Smooth muscle cell (in vitro differentiated cells): ENCODE measurements around the gene OSBPL2. TPM values are rescaled to one million over a fixed set of nuclear protein-coding genes. Genes with fewer than 3 reads are reported as not detected.
A peak's percentile ranks its signal among the peaks of the same experiment; 100 is the strongest.

Source experiments
- DNase-seq: peaks from one replicate; lab custom pipeline; 2025; ENCODE audit not compliant: unreplicated experiment; lab: John Stamatoyannopoulos, UW
- H2AFZ ChIP-seq: fragments of 200-600 bp; sonication (generic); 2 replicates; pipeline ENCODE4 v1.6.0; 2016; ENCODE audit warnings: antibody characterized with exemption, low read depth, mild to moderate bottlenecking
- H3F3A ChIP-seq: fragments of 200-600 bp; sonication (generic); 2 replicates; pipeline ENCODE4 v1.6.0; 2017; ENCODE audit warnings: antibody characterized with exemption, low read depth
- H3K27ac ChIP-seq: fragments of 200-600 bp; sonication (generic); 2 replicates; pipeline ENCODE4 v1.5.1; 2016; ENCODE audit warnings: low read depth, mild to moderate bottlenecking
- H3K27me3 ChIP-seq: fragments of 200-600 bp; sonication (generic); 2 replicates; pipeline ENCODE4 v1.6.1; 2016; ENCODE audit warnings: low read depth, mild to moderate bottlenecking
- H3K36me3 ChIP-seq: fragments of 200-600 bp; sonication (generic); 2 replicates; pipeline ENCODE4 v1.5.1; 2016; ENCODE audit warnings: low read depth
- H3K4me1 ChIP-seq: fragments of 200-600 bp; sonication (generic); 2 replicates; pipeline ENCODE4 v1.5.1; 2016; ENCODE audit warnings: low read depth
- H3K4me2 ChIP-seq: fragments of 200-600 bp; sonication (generic); 2 replicates; pipeline ENCODE4 v1.6.0; 2016; ENCODE audit warnings: mild to moderate bottlenecking
- H3K4me3 ChIP-seq: fragments of 200-600 bp; sonication (generic); 2 replicates; pipeline ENCODE4 v1.5.1; 2016; ENCODE audit warnings: mild to moderate bottlenecking
- H3K79me2 ChIP-seq: fragments of 200-600 bp; sonication (generic); 2 replicates; pipeline ENCODE4 v1.6.0; 2016; ENCODE audit warnings: low read depth, mild to moderate bottlenecking
- H3K9ac ChIP-seq: fragments of 200-600 bp; sonication (generic); 2 replicates; pipeline ENCODE4 v1.6.0; 2016; ENCODE audit warnings: low read depth
- H3K9me3 ChIP-seq: fragments of 200-600 bp; sonication (generic); replicated peaks from 2 replicates; pipeline ENCODE4 v1.5.1; 2016; ENCODE audit warnings: low read depth
- H4K20me1 ChIP-seq: fragments of 200-600 bp; sonication (generic); 2 replicates; pipeline ENCODE4 v1.6.0; 2016; ENCODE audit warnings: low read depth
- CTCF ChIP-seq: fragments of 200-600 bp; sonication (generic); IDR thresholded peaks from 2 replicates; pipeline ENCODE4 v1.5.1; 2017; ENCODE audit warnings: borderline replicate concordance, mild to moderate bottlenecking, antibody characterized with exemption; ENCODE audit not compliant: insufficient read depth, poor library complexity, severe bottlenecking
- WGBS: methylation state at CpG from one replicate; pipeline ENCODE4 v1.1.7; 2016; ENCODE audit warnings: low lambda C conversion rate; 5-methylcytosine and 5-hydroxymethylcytosine counted together
- polyA plus RNA-seq: library from polyadenylated mRNA; unstranded; fragments of >200 nt; fragmentation: Nextera tagmentation; extraction: Ambion mirVana; gene quantifications from 2 replicates; pipeline ENCODE4 v1.2.1, GENCODE V29; 2016
- total RNA-seq: library from RNA; depleted of rRNA; stranded (reverse); fragments of >200 nt; gene quantifications from 2 replicates; pipeline ENCODE4 v1.2.3, GENCODE V29; 2014

Gene OSBPL2
- total and polyA plus RNA-seq, 2 experiments from 2014 or later = 34.3 to 37.0 TPM

GRCh38 chr20:62300319-62300718 is 62.0 kb downstream of the OSBPL2 start:
- H3K4me2 ChIP-seq = no peak overlapping the region
- H4K20me1 ChIP-seq = peaks cover 21% of the 10 kb centered on the region
- DNase-seq = no peak
- H3K4me1 ChIP-seq = peaks cover 14% of the 10 kb centered on the region
- peaks cover 25% of the 10 kb centered on the region for H3K79me2 ChIP-seq
- H3K4me3 ChIP-seq = no peak overlapping the region
- no peaks in the 10 kb centered on the region for H3K36me3 ChIP-seq
- H3K9me3 ChIP-seq = no peaks in the 10 kb centered on the region
- no peak for TF ChIP-seq CTCF
- H3K27me3 ChIP-seq = no peaks in the 10 kb centered on the region
- H3K27ac ChIP-seq = no peak overlapping the region
- no peak overlapping the region for H3K9ac ChIP-seq
- WGBS = 91% methylated on average over 11 of the region's 11 CpGs
- H3F3A ChIP-seq = peaks cover 11% of the 10 kb centered on the region
- H2AFZ ChIP-seq = no peak overlapping the region

GRCh38 chr20:62301111-62301668 is 62.9 kb downstream of the OSBPL2 start:
- H3K4me2 ChIP-seq = no peak overlapping the region
- peaks cover 30% of the 10 kb centered on the region for H4K20me1 ChIP-seq
- WGBS = 95% methylated on average over 11 of the region's 11 CpGs
- no peak for TF ChIP-seq CTCF
- peaks cover 14% of the 10 kb centered on the region for H3K4me1 ChIP-seq
- H3K9me3 ChIP-seq = no peaks in the 10 kb centered on the region
- H3F3A ChIP-seq = peaks cover 11% of the 10 kb centered on the region
- no peak overlapping the region for H3K9ac ChIP-seq
- H2AFZ ChIP-seq = no peak overlapping the region
- peaks cover 34% of the 10 kb centered on the region for H3K79me2 ChIP-seq
- H3K27me3 ChIP-seq = no peaks in the 10 kb centered on the region
- no peak overlapping the region for H3K27ac ChIP-seq
- no peak for DNase-seq
- H3K36me3 ChIP-seq = no peaks in the 10 kb centered on the region
- H3K4me3 ChIP-seq = no peak overlapping the region

GRCh38 chr20:62301773-62302340 is 63.5 kb downstream of the OSBPL2 start:
- H3K4me3 ChIP-seq = peak overlapping the region; percentile 88
- DNase-seq = peak; percentile 90
- peaks cover 38% of the 10 kb centered on the region for H3K79me2 ChIP-seq
- H3F3A ChIP-seq = peaks cover 11% of the 10 kb centered on the region
- H3K9me3 ChIP-seq = no peaks in the 10 kb centered on the region
- H3K9ac ChIP-seq = peak overlapping the region; percentile 91
- H3K4me2 ChIP-seq = peak overlapping the region; percentile 95
- H3K36me3 ChIP-seq = no peaks in the 10 kb centered on the region
- 6% methylated on average over 19 of the region's 24 CpGs for WGBS
- peak overlapping the region; percentile 89 for H3K27ac ChIP-seq
- H3K27me3 ChIP-seq = no peaks in the 10 kb centered on the region
- H2AFZ ChIP-seq = no peak overlapping the region
- peaks cover 14% of the 10 kb centered on the region for H3K4me1 ChIP-seq
- peak; percentile 76 for TF ChIP-seq CTCF
- peaks cover 36% of the 10 kb centered on the region for H4K20me1 ChIP-seq
